Lung (tissue), 12 donors: ENCODE measurements around the gene PMM1. TPM values are rescaled to one million over a fixed set of nuclear protein-coding genes. Genes with fewer than 3 reads are reported as not detected.
A peak's percentile ranks its signal among the peaks of the same experiment; 100 is the strongest.

Source experiments
- ATAC-seq: fragments of 200-7000 bp; cut with Tn5 transposase; one replicate; pipeline ENCODE4 v1.9.1; 2020; ENCODE audit warnings: moderate number of reproducible peaks; ENCODE audit not compliant: insufficient read depth, low FRiP score
- DNase-seq, 3 donors: peaks; one replicate each; pipeline ENCODE4 v3.0.0-alpha.2; 2013 to 2017
- H3K27ac ChIP-seq, 2 donors: one replicate each; pipeline ENCODE4 v1.5.1; 2013; ENCODE audit warnings: mild to moderate bottlenecking in 2 of 2, moderate library complexity in 2 of 2, control low read depth in 1 of 2, inconsistent platforms in 1 of 2, low read depth in 1 of 2, low read length in 1 of 2
- H3K27me3 ChIP-seq, 3 donors: one replicate each; pipeline ENCODE4 v1.5.1; 2013; ENCODE audit warnings: low read length in 2 of 3; ENCODE audit not compliant: control insufficient read depth in 3 of 3, insufficient read depth in 3 of 3
- H3K36me3 ChIP-seq, 4 donors: one replicate each; pipeline ENCODE4 v1.5.1; 2013; ENCODE audit warnings: low read length in 4 of 4, mild to moderate bottlenecking in 1 of 4, moderate library complexity in 1 of 4; ENCODE audit not compliant: control insufficient read depth in 4 of 4, insufficient read depth in 4 of 4
- H3K4me1 ChIP-seq, 5 donors: one replicate each; pipeline ENCODE4 v1.5.1; 2013; ENCODE audit warnings: low read length in 5 of 5, mild to moderate bottlenecking in 2 of 5, moderate library complexity in 1 of 5; ENCODE audit not compliant: control insufficient read depth in 5 of 5, insufficient read depth in 5 of 5
- H3K4me3 ChIP-seq: one replicate; pipeline ENCODE4 v1.5.1; 2013; ENCODE audit warnings: mild to moderate bottlenecking, control low read depth, moderate library complexity
- H3K9ac ChIP-seq, 2 donors: one replicate each; pipeline ENCODE4 v1.5.1; 2013; ENCODE audit warnings: low read length in 2 of 2, control low read depth in 1 of 2; ENCODE audit not compliant: insufficient read depth in 1 of 2
- H3K9me3 ChIP-seq, 4 donors: one replicate each; pipeline ENCODE4 v1.5.1; 2013; ENCODE audit warnings: low read length in 3 of 4, mild to moderate bottlenecking in 1 of 4, moderate library complexity in 1 of 4; ENCODE audit not compliant: control insufficient read depth in 4 of 4, insufficient read depth in 3 of 4
- WGBS, 2 donors: extraction: QIAGEN DNeasy Blood & Tissue Kit; methylation state at CpG; one replicate each; pipeline ENCODE4 v1.1.7; 2013; 5-methylcytosine and 5-hydroxymethylcytosine counted together
- polyA plus RNA-seq, 2 donors: library from polyadenylated mRNA; stranded (reverse); fragments of 200-250 nt; gene quantifications; one replicate each; pipeline ENCODE4 v1.2.1, GENCODE V29; 2013
- total RNA-seq, 2 donors: library from RNA; depleted of rRNA in 1 of 2; stranded (reverse); fragments of >200 nt in 1 of 2; gene quantifications; one replicate each; pipeline ENCODE4 v1.2.1, GENCODE V29; 2014 to 2021
- TF ChIP-seq, protein P1 (sequence below): IDR thresholded peaks from 2 replicates; pipeline ENCODE4 v1.5.1; 2012; ENCODE audit warnings: mild to moderate bottlenecking; ENCODE audit errors: control extremely low read depth, extremely low read depth
- donor health status: control.
- donor health status: control.
- donor health status: Bipolar disorder and iron deficiency.
- donor health status: healthy.
- donor health status: DM: yes; HTN: yes; CAD: no.

Gene PMM1
- total and polyA plus RNA-seq, 4 donors: 23.0 to 62.2 (median 44.0) TPM

DNA sequence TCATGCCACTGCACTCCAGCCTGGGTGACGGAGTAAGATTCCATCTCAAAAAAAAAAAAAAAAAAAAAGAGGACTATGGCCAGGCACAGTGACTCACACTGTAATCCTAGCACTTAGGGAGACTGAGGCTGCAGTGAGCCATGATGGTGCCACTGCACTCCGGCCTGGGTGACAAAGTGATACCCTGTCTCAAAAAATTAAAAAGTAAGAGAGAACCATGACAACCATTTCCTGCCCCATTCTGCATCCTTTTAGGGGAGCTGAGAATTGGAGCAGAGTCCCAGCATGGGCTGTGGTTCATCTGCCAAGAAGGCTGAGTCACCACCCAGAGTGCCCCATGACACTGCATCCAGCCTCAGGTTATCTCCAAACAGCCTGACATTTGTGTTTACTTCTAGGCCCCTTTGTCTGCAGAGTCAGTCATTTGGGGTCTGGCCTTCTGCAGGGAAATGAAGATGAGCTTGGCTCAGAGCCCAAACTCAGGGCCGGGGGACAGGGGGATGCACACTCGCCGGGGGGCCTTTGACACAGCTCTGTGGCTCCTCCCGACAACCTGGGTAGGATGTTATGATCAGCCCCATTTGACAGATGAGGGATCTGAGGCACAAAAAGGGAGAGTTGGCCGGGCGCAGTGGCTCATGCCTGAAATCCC lies 24.1 kb downstream of the PMM1 start:
- 65% methylated on average over 8 of the region's 8 CpGs for WGBS, 2 donors
- no peaks in the 10 kb centered on the region for H3K27me3 ChIP-seq
- TF ChIP-seq, protein P1, sequence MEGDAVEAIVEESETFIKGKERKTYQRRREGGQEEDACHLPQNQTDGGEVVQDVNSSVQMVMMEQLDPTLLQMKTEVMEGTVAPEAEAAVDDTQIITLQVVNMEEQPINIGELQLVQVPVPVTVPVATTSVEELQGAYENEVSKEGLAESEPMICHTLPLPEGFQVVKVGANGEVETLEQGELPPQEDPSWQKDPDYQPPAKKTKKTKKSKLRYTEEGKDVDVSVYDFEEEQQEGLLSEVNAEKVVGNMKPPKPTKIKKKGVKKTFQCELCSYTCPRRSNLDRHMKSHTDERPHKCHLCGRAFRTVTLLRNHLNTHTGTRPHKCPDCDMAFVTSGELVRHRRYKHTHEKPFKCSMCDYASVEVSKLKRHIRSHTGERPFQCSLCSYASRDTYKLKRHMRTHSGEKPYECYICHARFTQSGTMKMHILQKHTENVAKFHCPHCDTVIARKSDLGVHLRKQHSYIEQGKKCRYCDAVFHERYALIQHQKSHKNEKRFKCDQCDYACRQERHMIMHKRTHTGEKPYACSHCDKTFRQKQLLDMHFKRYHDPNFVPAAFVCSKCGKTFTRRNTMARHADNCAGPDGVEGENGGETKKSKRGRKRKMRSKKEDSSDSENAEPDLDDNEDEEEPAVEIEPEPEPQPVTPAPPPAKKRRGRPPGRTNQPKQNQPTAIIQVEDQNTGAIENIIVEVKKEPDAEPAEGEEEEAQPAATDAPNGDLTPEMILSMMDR: no peak
- H3K4me3 ChIP-seq: no peak overlapping the region
- H3K9ac ChIP-seq: no peak overlapping the region
- ATAC-seq: peak; percentile 35
- DNase-seq: peak; percentile 67 to 79 (median 71)
- peaks cover 0 to 31% (median 6%) of the 10 kb centered on the region in 5 donors for H3K4me1 ChIP-seq
- H3K9me3 ChIP-seq: no peaks in the 10 kb centered on the region
- peak overlapping the region; percentile 2 to 51 for H3K27ac ChIP-seq
- no peaks in the 10 kb centered on the region for H3K36me3 ChIP-seq

DNA sequence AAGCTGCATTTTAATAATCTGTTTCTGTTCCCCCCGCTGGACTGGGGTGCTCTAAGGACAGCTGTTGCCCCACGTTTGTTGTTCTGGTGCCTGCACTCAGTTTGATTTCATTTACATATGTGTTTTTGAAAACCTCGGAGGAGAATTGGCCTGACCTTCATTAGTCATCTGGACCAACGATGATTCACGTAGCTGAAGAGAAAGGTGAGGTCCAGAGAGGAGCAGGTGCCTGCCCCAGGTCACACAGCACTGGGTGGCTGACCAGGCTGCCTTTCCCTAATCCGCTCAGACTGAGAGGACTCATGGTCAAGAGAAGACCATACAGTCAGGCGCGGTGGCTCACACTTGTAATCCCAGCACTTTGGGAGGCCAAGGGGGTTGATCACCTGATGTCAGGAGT lies 25.1 kb downstream of the PMM1 start:
- DNase-seq: no peak
- TF ChIP-seq, protein P1: no peak
- Histone ChIP-seq H3K4me3 (no peak overlapping the region), H3K4me1 (peaks cover 0 to 39% (median 6%) of the 10 kb centered on the region in 5 donors), H3K27me3 (no peaks in the 10 kb centered on the region), H3K9me3 (no peaks in the 10 kb centered on the region), H3K27ac (peak overlapping the region in 1 of 2 donors; percentile 61), H3K9ac (no peak overlapping the region), H3K36me3 (no peaks in the 10 kb centered on the region)
- 91 to 93% methylated on average over 8 of the region's 8 CpGs for WGBS, 2 donors
- ATAC-seq: no peak

DNA sequence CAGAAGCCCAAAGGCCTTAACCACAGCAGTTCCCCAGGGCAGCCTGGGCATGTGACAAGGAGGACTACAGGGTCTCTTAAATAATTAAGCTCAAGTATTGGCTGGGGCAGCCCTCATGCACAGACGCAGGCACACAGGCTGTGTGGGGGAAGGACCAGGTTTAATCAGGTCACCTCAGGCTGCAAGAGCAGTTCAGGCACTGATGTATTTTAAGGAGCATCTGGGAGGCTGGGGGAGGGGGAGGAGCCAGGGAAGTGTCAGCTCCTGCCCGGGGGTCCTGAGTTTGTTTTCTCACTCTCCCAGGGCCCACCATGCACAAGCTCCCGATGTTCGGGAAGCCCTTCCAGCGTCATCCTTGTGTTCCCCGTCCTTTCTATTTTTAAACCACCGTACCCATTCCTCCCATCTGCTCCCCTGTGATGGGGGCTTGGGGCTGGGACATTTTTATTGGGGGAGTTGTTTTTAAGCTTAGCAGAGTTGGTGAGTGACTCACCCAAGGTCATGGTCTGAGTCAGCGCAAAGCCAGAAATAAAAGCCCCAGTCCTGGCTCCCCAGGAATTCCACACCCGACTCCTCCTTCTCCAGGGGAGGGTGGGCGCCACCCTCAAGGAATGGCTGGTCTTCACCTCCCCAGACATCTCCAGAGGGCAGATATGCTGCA lies 26.5 kb downstream of the PMM1 start:
- 52 to 72% methylated on average over 10 of the region's 10 CpGs for WGBS, 2 donors
- no peaks in the 10 kb centered on the region for H3K27me3 ChIP-seq
- no peak overlapping the region for H3K4me3 ChIP-seq
- H3K4me1 ChIP-seq: peaks cover 0 to 41% (median 6%) of the 10 kb centered on the region in 5 donors
- no peaks in the 10 kb centered on the region for H3K36me3 ChIP-seq
- no peaks in the 10 kb centered on the region for H3K9me3 ChIP-seq
- TF ChIP-seq, protein P1: no peak
- DNase-seq (no peak), ATAC-seq (no peak)
- H3K9ac ChIP-seq: no peak overlapping the region
- H3K27ac ChIP-seq: peak overlapping the region; percentile 9 to 85
